Bladder microvascular endothelial cell (primary cell): Measurements from ENCODE around the gene ANKRD28. TPM values are rescaled to one million over a fixed set of nuclear protein-coding genes. Genes with fewer than 3 reads are reported as not detected.

Source experiments
- total RNA-seq: library from RNA; depleted of rRNA; stranded (reverse); fragments of >200 nt; gene quantifications from 2 replicates; pipeline ENCODE4 v1.2.3, GENCODE V29; 2014

ANKRD28 gene
- 88.1 and 126 TPM in 2 replicates for total RNA-seq

GRCh38 chr3:15797642-15798303 lies at the start of gene ANKRD28:
Gene ANKRD28 (minus strand): TSS chr3:15797979. CDS start chr3:15796521, 1,458 bp downstream.

Other genes with a start within 250 kb of the ANKRD28 start
- 19.3 and 32.8 TPM in 2 replicates for gene HACL1, start 196.4 kb downstream of the ANKRD28 start, total RNA-seq
- 21.0 and 39.1 TPM in 2 replicates for gene BTD, start 196.2 kb downstream of the ANKRD28 start, total RNA-seq